Epithelial cell of proximal tubule (primary cell): ENCODE data around the gene NOP14. TPM values are rescaled to one million over a fixed set of nuclear protein-coding genes. Genes with fewer than 3 reads are reported as not detected.
A peak's percentile ranks its signal among the peaks of the same experiment; 100 is the strongest.
"Not testable (repeated sequence)": the region's sequence is repeated elsewhere in the genome, so short reads cannot be mapped to it uniquely, and the experiment has no call there.

ENCODE experiments used
- DNase-seq: peaks from one replicate; pipeline ENCODE4 v3.0.0-alpha.2; 2011; ENCODE audit warnings: low read depth
- H3K4me3 ChIP-seq: 2 replicates; pipeline ENCODE4 v1.5.1; 2011; ENCODE audit warnings: low read depth, mild to moderate bottlenecking, low read length
- total RNA-seq: library from RNA; depleted of rRNA; stranded (reverse); fragments of >200 nt; gene quantifications from 2 replicates; pipeline ENCODE4 v1.2.3, GENCODE V29; 2015
- TF ChIP-seq, protein P1 (sequence below): conservative IDR thresholded peaks from 2 replicates; pipeline ENCODE4 v1.5.1; 2012; ENCODE audit warnings: low read depth, mild to moderate bottlenecking, low read length

Gene NOP14
- total RNA-seq, 1 donor from 2014 or later, result 26.0 TPM

DNA sequence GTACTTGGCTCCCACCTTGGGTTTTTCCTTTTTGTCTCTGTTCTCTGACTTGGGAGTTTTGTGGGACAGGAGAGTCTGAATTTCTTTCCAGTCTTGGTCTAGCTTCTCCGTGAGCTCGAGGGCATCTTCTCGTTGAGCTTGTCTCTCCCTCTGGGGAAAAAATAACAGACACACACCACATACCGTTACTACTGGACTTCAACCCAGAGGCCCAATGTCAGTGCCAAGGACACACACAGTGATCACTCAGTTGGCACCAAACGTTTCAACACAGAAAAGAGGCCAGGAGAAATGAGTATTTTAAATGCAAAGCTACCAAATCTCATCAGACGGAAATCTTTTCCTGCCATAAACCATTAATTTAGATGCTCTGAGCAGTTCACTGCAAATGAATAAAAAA lies 9.7 kb downstream of the NOP14 start:
- TF ChIP-seq, protein P1, sequence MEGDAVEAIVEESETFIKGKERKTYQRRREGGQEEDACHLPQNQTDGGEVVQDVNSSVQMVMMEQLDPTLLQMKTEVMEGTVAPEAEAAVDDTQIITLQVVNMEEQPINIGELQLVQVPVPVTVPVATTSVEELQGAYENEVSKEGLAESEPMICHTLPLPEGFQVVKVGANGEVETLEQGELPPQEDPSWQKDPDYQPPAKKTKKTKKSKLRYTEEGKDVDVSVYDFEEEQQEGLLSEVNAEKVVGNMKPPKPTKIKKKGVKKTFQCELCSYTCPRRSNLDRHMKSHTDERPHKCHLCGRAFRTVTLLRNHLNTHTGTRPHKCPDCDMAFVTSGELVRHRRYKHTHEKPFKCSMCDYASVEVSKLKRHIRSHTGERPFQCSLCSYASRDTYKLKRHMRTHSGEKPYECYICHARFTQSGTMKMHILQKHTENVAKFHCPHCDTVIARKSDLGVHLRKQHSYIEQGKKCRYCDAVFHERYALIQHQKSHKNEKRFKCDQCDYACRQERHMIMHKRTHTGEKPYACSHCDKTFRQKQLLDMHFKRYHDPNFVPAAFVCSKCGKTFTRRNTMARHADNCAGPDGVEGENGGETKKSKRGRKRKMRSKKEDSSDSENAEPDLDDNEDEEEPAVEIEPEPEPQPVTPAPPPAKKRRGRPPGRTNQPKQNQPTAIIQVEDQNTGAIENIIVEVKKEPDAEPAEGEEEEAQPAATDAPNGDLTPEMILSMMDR, result no peak
- no peak for DNase-seq
- no peak overlapping the region for H3K4me3 ChIP-seq

- TF ChIP-seq, protein P1, result no peak
- DNase-seq, result no peak
- no peak overlapping the region for H3K4me3 ChIP-seq
Measured at GRCh38 chr4:2950221-2950989, 12.8 kb downstream of the NOP14 start.

DNA sequence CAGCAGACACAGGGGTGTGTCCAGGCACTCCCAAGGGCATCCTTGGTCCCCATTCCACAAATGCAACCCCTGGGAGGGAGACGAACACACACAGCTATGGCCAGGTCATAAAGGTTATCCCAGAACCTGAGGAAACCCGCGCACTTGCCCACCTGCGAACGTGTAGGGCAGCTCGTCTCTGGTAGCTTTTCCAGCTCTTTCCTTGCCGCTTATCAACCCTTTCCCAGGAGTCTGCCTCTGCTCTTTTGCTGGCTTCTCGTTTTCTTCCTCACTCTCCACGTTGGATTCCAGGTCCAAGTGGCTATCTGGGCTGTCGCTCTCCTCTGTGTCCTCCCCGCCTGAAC lies 13.5 kb downstream of the NOP14 start:
- TF ChIP-seq, protein P1, result no peak
- no peak for DNase-seq

DNA sequence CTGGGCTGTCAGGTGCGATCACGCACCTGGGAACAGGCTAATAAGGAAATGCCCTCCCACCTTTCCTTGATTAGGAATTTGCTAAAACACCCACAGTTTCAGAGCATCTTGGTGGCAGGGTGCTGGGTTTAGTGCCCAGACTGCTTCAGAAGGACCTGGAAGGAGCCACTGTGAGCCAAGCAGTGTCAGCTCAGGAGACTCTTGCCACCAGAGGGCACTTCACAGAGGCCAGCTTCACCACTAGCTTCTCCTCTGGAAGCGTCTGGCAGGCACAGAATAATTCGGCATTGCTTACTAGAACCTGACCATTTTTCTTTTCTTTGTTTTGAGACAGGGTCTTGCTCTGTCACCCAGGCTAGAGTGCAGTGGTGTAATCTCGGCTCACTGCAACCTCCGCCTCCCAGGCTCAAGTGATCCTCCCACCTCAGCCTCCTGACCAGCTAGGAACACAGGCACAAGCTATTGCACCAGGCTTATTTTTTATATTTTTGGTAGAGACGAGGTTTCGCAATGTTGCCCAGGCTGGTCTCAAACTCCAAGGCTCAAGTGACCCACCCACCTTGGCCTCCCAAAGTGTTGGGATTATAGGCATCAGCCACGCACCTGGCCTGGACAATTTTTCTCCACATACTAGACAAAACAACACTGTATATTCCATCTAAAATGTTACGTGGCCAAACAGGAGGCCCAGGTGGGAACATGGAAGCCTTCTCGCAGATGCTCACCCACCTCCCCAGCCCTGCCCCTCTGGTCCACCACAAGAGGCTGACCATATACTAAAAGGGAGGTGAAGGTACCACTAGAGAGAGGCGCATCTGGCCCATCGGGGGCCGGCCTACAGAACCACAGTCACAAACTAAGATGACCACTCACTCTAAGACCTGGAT lies 14.1 kb downstream of the NOP14 start:
- TF ChIP-seq, protein P1, result peak; percentile 67
- H3K4me3 ChIP-seq, result no peak overlapping the region
- DNase-seq, result no peak

More for the DNA sequence above, 13.5 kb downstream of the NOP14 start:
- H3K4me3 ChIP-seq, result no peak overlapping the region

DNA sequence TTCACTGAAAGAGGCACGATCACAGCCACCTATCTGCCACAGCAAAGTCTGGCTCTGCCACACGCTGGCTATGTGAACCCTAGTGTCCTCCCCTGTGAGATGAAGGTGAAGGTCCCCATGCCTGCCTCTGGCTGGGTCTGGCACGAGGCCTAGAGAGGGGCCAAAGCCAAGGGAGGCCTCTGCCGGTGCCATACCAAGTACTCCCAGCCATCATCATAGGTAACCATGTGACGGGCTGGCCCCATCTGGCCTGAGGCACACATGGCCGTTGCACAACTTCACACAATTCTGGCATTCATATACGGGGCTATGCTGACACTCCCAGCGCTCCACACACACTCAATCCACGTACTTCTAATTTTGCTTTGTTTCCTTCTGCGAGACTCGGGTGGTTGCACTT lies 15.3 kb downstream of the NOP14 start:
- TF ChIP-seq, protein P1, result no peak
- no peak for DNase-seq
- H3K4me3 ChIP-seq, result no peak overlapping the region

DNA sequence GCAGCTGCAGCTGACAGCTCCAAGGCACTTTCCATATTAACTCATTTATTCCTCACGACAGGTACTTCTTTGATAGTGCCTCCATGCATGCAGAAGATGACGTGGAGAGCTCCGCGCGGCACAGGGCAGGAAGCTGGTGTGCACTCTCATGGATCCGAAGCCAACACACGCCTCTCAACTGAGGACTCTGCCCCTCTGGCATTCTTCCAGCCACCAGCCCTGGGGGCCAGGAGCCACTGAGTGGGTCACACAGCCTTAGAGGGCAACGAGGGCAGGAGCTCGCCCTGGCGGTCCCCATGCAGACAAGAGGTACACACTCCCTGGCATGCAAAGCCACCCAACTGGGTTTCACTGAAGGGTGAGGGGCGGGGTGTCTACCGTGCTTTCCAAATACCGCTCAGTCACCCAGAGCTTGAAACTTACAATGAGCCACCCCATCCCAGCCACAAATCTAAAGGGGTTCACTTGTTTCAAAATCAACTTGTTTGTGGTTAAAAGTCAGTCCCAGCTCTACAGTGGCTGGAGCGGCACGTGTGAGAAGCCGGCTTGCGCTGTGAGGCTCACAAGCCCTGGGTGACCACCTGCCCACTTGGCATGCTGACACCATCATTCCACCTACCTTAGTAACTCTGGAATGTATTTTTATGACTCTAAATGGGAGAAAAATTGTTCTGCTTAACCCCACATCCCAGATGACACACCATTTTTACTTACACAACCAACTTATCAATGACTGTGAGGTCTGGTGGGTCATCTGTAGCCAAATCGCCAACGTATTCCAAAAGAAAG lies 16.2 kb downstream of the NOP14 start:
- TF ChIP-seq, protein P1, result no peak
- no peak overlapping the region for H3K4me3 ChIP-seq
- no peak for DNase-seq

GRCh38 chr4:2945619-2946604 lies 17.3 kb downstream of the NOP14 start:
- H3K4me3 ChIP-seq, DNase-seq: not testable (repeated sequence)
